Measurements from ENCODE around the gene MERTK.
"Not testable (repeated sequence)": the region's sequence is repeated elsewhere in the genome, so short reads cannot be mapped to it uniquely, and the experiment has no call there.

Gene MERTK

DNA sequence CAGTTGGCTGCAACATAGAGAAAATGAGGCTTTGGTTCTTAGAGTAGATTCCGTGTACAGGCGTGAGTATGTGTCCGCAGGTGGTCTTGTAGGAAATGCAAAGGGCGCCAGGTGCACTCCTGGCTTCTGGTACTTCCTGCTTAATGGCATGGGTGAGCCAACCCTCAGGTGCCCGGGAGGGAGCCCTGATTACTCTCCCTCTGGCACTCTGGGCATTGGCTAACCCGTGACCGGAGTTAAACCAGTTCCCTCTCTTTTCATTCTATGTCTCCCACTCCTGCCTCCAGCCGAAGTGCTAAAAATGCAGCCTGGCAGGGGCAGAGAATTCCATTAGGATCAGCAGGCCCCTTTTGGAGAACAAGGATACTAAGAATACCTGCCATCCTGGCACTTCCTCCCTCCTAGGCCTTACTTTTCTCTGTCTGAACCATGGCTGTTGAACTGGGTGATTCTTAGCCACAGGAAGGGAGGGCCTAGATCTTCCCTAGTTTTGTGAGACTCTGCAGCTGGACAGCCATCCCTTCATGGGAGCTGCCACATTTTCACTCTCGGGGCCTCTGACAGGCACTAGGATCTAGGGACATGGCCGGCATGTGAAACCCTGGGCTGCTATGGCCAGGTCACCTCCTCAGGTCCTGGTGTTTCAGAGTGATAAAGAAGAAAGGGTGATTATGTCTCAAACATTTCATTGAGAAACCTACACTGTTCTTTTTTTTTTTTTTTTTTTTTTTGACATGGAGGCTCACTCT lies 6.5 kb downstream of the MERTK start:
- H3K9me2 ChIP-seq (replicated peaks; ENCODE audit: insufficient read depth, low read length), result no peaks in the 10 kb centered on the region
- no peaks in the 10 kb centered on the region for H3K27me3 ChIP-seq (replicated peaks; ENCODE audit: insufficient read depth, low read length)
- no peaks in the 10 kb centered on the region for H3K36me3 ChIP-seq (replicated peaks; ENCODE audit: insufficient read depth, low read length)
- TF ChIP-seq EZH2phosphoT487 (IDR thresholded peaks at IDR 0.05; ENCODE audit: low read length) (no peak), EZH2 (optimal IDR thresholded peaks at IDR 0.05; ENCODE audit: low read depth, low read length) (no peak)
- H3K9ac ChIP-seq (ENCODE audit: low read length), result no peak overlapping the region
- H3K79me2 ChIP-seq (ENCODE audit: low read length), result peaks cover 72% of the 10 kb centered on the region
- no peak overlapping the region for H2AFZ ChIP-seq (ENCODE audit: low read length)
- H3K4me1 ChIP-seq (ENCODE audit: low read length), result peaks cover 33% of the 10 kb centered on the region
- no peak overlapping the region for H3K4me2 ChIP-seq (ENCODE audit: low read depth, low read length)
- DNase-seq, result no peak
- no peaks in the 10 kb centered on the region for H4K20me1 ChIP-seq (ENCODE audit: insufficient read depth, low read length)
- no peaks in the 10 kb centered on the region for H3K9me3 ChIP-seq (replicated peaks; ENCODE audit: insufficient read depth, low read length)
- H3F3A ChIP-seq (ENCODE audit: insufficient read depth, low read length), result peaks cover 26% of the 10 kb centered on the region
- no peak overlapping the region for H3K27ac ChIP-seq (ENCODE audit: low read length)
- H3K4me3 ChIP-seq (ENCODE audit: low read length), result no peak overlapping the region

- not testable (repeated sequence) for H3K27me3 ChIP-seq (replicated peaks; ENCODE audit: insufficient read depth, low read length); H3K9me3 ChIP-seq (replicated peaks; ENCODE audit: insufficient read depth, low read length); H3K36me3 ChIP-seq (replicated peaks; ENCODE audit: insufficient read depth, low read length); H3K9me2 ChIP-seq (replicated peaks; ENCODE audit: insufficient read depth, low read length); DNase-seq; H4K20me1 ChIP-seq (ENCODE audit: insufficient read depth, low read length)
- Histone ChIP-seq H3K9ac (ENCODE audit: low read length) (peak overlapping the region; percentile 1; the same call in 1 of the 2 replicates), H3F3A (ENCODE audit: insufficient read depth, low read length) (peaks cover 20% of the 10 kb centered on the region), H3K4me2 (ENCODE audit: low read depth, low read length) (peak overlapping the region; percentile 50), H3K27ac (ENCODE audit: low read length) (peak overlapping the region; percentile 59; the same call in 1 of the 2 replicates), H3K79me2 (ENCODE audit: low read length) (peaks cover 66% of the 10 kb centered on the region), H3K4me3 (ENCODE audit: low read length) (peak overlapping the region; percentile 2; the same call in 1 of the 2 replicates), H3K4me1 (ENCODE audit: low read length) (peaks cover 29% of the 10 kb centered on the region), H2AFZ (ENCODE audit: low read length) (0 out of 2 replicates have a peak overlapping the region, but pooled peaks have one; percentile 3)
These were observed 7.1 kb downstream of the MERTK start for GRCh38 chr2:111905475-111905869.

DNA sequence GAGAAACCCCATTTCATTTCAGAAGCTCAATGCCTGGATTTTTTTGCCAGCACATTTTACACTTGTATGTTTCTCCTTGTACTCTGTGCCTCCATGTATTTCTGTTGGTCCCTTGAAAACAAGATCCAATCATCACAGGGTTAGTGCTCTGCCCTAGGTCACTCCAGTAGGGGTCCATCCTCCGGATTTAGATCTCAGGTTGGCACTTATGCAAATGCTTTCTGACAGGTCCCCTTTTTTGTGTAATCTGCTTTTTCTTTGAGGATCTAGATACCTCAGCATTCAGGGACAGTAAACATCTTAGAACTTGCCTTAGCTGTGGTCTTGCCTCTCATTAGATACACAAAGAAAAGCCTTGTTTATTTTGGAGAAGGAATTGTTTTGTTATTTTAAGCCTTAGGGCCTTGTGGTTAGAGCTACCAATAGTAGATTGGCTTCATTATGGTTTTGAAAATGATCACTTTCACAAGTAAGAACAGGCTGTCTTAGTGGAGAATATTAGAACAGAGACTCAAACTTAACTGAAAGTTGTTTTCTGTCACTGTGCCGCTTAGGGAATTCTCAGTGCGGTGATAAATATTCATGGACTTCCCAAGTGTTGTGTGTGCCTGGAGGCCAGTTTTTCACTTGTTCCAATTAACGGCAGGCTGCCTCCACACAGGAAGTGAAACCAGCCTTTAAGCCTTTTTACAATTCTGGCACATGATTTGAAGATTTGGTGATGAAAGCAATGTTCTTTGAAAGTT lies 7.8 kb downstream of the MERTK start:
- peak overlapping the region; percentile 3 for H2AFZ ChIP-seq (ENCODE audit: low read length)
- no peaks in the 10 kb centered on the region for H3K36me3 ChIP-seq (replicated peaks; ENCODE audit: insufficient read depth, low read length)
- H3K79me2 ChIP-seq (ENCODE audit: low read length), result peaks cover 65% of the 10 kb centered on the region
- peaks cover 26% of the 10 kb centered on the region for H3K4me1 ChIP-seq (ENCODE audit: low read length)
- H4K20me1 ChIP-seq (ENCODE audit: insufficient read depth, low read length), result no peaks in the 10 kb centered on the region
- peak overlapping the region; percentile 2; the same call in 1 of the 2 replicates for H3K4me3 ChIP-seq (ENCODE audit: low read length)
- H3F3A ChIP-seq (ENCODE audit: insufficient read depth, low read length), result peaks cover 15% of the 10 kb centered on the region
- peak overlapping the region; percentile 59 for H3K27ac ChIP-seq (ENCODE audit: low read length)
- no peaks in the 10 kb centered on the region for H3K9me3 ChIP-seq (replicated peaks; ENCODE audit: insufficient read depth, low read length)
- TF ChIP-seq, protein P1, sequence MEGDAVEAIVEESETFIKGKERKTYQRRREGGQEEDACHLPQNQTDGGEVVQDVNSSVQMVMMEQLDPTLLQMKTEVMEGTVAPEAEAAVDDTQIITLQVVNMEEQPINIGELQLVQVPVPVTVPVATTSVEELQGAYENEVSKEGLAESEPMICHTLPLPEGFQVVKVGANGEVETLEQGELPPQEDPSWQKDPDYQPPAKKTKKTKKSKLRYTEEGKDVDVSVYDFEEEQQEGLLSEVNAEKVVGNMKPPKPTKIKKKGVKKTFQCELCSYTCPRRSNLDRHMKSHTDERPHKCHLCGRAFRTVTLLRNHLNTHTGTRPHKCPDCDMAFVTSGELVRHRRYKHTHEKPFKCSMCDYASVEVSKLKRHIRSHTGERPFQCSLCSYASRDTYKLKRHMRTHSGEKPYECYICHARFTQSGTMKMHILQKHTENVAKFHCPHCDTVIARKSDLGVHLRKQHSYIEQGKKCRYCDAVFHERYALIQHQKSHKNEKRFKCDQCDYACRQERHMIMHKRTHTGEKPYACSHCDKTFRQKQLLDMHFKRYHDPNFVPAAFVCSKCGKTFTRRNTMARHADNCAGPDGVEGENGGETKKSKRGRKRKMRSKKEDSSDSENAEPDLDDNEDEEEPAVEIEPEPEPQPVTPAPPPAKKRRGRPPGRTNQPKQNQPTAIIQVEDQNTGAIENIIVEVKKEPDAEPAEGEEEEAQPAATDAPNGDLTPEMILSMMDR (IDR thresholded peaks at IDR 0.05; ENCODE audit: low read length), result no peak
- TF ChIP-seq EZH2phosphoT487 (IDR thresholded peaks at IDR 0.05; ENCODE audit: low read length) (no peak), EZH2 (optimal IDR thresholded peaks at IDR 0.05; ENCODE audit: low read depth, low read length) (no peak)
- peak; percentile 55 for DNase-seq
- no peaks in the 10 kb centered on the region for H3K9me2 ChIP-seq (replicated peaks; ENCODE audit: insufficient read depth, low read length)
- H3K9ac ChIP-seq (ENCODE audit: low read length), result peak overlapping the region; percentile 1; the same call in 1 of the 2 replicates
- H3K4me2 ChIP-seq (ENCODE audit: low read depth, low read length), result peak overlapping the region; percentile 50
- no peaks in the 10 kb centered on the region for H3K27me3 ChIP-seq (replicated peaks; ENCODE audit: insufficient read depth, low read length)

GRCh38 chr2:111908578-111908977 lies 10.2 kb downstream of the MERTK start:
- Histone ChIP-seq H3F3A (ENCODE audit: insufficient read depth, low read length) (peaks cover 15% of the 10 kb centered on the region), H2AFZ (ENCODE audit: low read length) (no peak overlapping the region), H3K36me3 (replicated peaks; ENCODE audit: insufficient read depth, low read length) (no peaks in the 10 kb centered on the region), H3K9ac (ENCODE audit: low read length) (no peak overlapping the region), H3K27ac (ENCODE audit: low read length) (no peak overlapping the region), H3K9me2 (replicated peaks; ENCODE audit: insufficient read depth, low read length) (no peaks in the 10 kb centered on the region), H4K20me1 (ENCODE audit: insufficient read depth, low read length) (no peaks in the 10 kb centered on the region), H3K9me3 (replicated peaks; ENCODE audit: insufficient read depth, low read length) (no peaks in the 10 kb centered on the region), H3K4me1 (ENCODE audit: low read length) (peaks cover 24% of the 10 kb centered on the region), H3K4me3 (ENCODE audit: low read length) (no peak overlapping the region), H3K27me3 (replicated peaks; ENCODE audit: insufficient read depth, low read length) (no peaks in the 10 kb centered on the region), H3K4me2 (ENCODE audit: low read depth, low read length) (no peak overlapping the region), H3K79me2 (ENCODE audit: low read length) (peaks cover 53% of the 10 kb centered on the region)
- DNase-seq, result no peak
- TF ChIP-seq, protein P1 (IDR thresholded peaks at IDR 0.05; ENCODE audit: low read length), result no peak
- TF ChIP-seq EZH2 (optimal IDR thresholded peaks at IDR 0.05; ENCODE audit: low read depth, low read length) (no peak), EZH2phosphoT487 (IDR thresholded peaks at IDR 0.05; ENCODE audit: low read length) (no peak)

Measured in MM.1S (cell line).